ENCODE data around the gene EPB41L2.

EPB41L2 gene

DNA sequence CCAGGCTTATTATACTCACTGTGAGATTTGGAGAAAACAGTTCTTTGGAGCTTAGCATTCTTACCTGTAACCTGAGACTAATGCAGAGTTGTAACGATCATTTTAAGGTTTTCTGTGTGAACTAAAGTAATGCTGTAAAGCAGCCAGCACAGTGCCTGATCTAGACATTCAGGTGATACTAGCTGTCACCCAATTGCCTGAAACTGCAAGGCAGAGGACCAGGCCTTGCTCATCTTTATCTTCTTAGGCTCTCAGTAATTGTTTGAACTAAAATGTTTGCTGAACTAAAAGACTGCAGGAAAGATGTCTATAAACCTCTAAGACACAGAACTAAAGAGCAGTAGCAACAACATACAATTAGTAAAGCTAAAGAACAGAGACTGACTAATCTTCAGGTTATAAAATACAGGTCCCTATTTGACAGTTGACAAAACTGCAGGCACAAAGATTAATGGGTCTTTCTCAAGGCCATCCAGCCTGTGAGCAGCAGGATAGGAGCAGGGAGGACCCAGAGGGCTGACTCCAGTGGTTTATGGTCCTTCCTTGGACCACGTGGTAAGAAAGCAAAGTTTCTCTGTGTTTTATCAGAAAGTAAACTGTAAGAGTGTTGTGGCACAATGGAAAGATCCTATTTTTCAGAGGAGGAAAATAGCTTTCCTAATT lies 204.4 kb downstream of the EPB41L2 start:
- DNase-seq, result no peak

DNA sequence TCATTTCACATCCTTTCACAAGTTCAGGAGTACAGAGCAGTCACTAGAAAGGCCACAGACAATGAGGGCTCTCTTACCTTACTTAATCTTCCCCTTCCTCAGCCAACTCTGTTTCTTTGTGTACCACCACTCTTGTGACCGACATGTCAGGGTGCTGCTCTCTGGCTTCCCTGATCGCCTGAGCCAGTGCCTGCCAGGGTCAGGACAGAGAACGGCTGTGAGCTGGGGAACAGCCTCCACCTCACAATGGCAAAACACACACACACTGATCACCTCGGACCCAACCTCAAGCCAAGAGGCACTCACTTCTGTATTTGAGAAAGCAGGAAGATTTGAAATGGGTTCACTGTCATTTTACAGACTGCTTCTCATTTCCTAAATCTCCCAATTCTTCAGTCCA lies 205.0 kb downstream of the EPB41L2 start:
- no peak for DNase-seq

DNA sequence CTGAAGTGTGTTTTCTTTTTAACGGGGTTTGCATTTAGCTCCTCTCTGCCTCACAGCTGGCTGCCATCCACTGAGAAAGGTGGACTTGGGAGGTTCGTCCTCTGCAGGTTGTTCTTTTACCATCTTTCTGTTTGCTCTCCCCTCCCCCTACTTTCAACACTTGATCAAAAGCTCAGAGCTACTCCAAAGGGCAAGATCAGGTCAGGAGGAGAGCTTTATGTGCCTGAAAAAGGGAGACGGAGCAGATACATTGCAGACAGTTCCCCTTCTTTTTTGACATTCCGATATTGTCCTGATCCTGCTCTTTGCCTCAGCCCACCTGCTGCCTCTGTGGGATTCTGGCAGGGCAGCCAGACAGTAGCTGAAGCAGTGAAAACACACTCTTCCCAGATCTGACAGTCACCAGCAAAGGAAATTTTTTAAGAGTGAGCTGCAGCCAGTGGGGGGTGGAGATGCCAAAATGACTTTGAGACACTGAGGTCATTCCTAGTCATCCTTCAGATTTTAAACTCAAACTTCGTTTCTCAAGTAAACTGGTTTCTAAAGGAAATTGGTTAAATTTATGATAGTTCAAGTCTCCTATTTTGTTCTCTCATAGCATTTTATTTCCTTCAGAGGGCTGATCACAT lies 209.4 kb downstream of the EPB41L2 start:
- no peak for DNase-seq

DNA sequence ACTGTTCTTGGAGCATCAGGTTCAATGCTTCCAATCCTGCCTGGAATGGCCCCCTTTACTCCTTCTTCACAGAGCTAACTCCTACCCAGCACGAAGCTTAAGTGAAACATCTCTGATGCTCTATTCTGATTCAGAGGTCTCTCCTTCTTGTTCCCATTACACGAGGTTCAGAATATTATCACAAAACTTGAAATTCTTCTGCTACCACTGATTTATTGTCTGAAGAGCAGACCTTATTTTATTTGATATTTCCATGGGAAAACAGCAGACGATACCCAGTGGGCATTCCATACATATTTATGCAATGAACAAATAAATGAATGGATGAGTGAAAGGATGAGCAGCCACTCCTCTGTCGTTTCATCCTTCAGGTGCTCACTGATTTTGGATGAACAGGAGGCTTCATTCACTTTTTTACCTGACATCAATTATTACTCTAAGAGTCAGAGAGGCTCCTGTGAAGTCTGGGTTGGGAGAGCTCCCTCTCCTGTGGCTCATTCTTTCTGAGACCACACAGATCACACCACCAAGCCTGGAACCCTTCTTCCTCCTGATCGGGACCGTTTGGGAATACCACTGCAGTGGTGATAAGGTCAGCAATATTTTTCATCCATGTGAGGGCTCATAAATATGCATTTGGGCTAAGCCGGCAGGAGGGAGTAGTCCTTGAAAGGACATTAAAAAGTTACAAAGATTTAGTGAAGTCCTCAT lies 210.0 kb downstream of the EPB41L2 start:
- DNase-seq, result no peak

DNA sequence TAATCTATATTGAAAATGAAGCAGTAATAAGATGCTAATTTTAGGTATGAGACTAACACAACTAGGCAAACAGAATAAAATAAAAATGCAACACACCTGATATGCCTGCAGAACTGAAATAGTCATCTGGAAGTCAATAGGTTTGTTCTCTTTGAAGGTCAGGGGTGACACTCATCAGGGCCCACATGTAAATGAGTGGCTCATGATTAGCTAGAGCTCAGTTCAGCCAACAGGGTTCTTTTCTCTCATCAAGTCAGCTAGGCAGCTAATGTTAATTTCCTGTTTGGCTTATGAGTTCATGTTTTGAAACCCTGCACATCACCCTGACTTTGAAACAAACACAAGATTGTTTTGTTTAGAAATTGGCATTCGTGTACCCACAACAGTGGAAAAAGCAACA lies 212.0 kb downstream of the EPB41L2 start:
- no peak for DNase-seq

DNA sequence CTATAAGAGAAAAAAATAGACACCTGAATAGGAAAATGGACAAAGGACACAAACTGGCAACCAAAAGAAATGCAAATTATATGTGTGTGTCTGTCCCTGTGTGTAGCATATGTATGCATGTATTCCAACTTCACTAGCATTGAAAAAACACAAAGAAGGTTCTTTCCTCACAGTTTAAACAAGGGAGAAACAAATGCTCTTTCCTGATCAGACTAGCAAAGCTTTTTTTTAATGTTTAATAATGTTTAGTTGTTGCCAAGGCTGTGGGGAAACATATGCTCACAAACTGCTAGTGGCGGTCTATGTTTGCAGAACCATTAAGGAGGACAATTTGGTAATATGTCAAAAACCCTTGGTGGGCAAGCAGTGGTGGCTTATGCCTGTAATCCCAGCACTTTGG lies 213.5 kb downstream of the EPB41L2 start:
- no peak for DNase-seq

DNA sequence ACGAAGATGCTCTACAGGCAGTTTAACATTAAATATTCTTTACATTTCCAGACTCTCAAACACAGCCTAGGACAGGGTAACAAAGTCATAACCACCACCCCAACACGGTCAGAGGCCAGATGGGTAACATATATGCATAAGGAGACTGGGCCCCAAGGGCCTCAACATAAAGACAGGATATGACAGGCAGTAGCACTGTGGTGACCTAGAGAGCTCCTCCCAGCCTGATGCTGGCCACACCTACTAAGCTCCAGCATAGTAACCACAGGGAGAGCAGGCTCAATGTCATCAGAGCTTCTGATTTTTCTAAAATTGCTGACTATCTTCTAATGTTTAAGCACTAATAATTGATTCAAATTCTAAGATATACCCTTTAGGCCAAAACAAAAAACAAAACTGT lies 214.1 kb downstream of the EPB41L2 start:
- no peak for DNase-seq

DNA sequence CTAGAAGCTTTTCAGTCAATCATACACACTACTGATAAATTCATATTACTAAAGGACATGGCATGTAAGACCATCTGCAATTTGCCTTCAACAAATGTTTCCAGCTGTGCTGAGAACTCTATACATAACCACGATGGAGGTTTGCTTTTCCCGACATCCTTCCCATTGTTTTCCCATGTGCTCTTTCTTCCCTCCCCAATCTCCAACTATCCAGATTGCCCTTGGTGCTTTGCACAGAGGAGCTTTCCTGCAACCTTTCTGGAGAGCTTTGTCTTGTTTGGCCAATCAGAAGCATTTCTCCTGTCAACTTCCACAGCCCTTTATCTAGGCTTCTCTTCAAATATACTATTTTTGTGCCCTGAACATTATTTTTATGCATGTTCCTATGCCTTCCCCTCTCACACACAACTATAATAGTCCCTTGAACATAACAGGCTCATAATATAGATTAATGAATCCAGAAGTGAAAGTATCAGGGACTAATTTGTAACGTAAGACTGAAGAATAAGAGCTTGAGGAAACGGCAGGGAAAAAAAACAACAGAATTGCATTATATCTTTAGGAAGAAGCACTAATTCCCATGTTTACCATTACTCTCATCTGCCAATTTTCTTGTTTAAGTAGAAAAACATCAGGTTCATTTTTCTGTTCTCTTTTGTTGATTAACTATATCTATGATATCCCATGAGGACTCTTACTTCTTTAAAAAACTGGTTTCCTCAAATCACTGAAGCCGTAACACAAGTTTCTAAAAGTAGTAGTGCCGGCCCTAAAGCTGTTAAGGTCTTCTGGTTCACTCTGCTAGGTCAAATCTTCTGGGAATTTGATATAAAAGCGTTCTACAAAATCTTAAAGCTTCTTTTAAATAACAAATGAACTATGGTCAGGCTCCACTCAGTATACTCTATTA lies 215.8 kb downstream of the EPB41L2 start:
- no peak for DNase-seq

DNA sequence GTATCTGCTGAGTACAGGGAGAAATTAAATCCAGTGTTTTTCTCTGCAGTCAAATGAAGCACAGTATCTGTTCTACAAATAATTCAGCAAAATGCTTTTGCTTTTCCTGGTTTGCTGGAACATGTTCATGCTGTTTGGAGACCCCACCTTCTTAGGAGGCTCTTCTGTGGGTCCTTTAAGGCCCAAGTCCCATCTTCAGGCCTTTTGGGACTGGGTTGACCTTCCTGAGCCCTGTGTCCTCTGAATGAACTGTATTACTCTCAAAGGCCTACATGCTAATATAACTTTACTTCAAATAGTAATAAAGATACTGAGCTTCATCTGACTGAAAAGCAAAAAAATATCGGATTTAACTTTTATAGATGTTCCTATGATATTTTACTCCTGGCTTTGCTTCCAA lies 216.5 kb downstream of the EPB41L2 start:
- no peak for DNase-seq

DNA sequence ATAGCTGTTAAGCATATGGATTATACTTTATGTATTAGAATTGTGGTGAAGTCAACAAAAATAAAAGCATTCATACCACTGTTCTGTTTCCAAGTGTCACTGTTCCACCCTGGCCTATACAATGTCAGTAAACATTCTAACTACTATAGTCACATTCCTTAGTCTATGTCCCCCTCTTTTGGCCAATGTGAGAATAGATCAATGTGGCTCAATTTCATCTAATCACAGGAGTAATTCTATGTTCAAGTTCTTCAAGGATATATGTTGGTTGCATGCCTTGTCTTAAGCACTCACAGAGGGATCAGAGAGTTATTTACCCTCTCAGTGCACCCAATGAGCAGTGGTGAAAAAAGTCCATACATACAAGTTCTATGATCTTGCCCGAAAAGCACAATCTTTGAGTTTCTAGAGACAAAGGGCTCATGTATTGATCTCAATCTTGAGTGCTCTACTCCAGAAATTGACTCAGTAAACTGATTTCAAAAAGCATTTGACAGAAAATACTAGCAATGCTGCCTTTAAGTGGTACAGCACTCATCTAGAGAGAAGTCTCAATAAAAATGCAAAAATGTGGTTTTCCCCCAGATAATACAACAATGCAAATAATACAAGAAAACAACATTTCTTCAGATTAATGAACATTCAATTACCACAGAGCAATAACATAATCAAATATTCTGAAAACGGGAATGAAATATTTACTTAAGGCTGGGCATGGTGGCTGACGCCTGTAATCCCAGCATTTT lies 219.3 kb downstream of the EPB41L2 start:
- no peak for DNase-seq

DNA sequence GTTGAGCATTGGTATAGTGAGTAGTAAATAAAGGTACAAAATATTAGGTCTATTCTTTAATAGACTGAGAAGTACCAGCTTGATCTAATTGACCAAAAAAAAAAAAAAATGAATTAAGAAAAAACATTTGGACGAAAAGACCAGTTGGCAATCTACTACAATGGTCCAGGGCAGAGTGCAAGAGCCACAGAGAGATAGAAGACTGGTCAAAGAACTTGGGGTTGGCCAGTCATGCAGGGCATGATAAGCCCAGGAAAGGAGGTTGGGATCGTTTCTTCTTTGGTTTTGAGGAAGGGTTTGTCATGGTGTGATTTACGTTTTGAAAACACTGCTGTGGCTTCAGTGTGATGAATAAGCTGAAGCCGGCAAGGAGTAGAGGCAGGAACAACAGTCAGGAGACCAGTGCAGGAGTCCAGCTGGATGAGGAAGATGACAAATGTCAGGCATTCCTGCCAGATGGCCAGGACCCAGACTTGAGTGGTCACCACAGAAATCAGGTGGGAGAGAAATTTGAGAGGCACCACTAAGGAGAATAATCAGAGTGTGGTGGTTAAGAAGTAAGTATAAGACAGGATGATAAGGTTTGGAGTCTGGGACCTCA lies 221.8 kb downstream of the EPB41L2 start:
- no peak for DNase-seq

DNA sequence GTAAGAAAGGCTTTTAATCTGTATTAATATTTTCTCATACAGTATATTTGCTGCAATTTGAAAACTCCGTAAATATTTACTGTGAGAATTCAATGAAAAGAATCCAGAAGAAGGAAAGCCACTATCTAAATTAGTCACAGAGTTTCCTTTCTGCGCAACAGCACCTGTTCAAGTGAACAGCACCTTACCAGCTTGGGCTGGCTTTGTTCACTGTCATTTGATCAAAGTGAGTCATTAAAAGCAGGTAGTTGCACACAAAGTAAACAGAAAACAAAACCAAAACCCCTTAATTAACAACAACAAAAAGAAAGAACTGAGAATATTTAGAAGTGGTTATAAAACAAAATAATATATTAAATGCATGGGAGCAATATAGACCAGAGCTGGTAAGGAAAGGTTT lies 223.0 kb downstream of the EPB41L2 start:
- DNase-seq, result no peak

DNA sequence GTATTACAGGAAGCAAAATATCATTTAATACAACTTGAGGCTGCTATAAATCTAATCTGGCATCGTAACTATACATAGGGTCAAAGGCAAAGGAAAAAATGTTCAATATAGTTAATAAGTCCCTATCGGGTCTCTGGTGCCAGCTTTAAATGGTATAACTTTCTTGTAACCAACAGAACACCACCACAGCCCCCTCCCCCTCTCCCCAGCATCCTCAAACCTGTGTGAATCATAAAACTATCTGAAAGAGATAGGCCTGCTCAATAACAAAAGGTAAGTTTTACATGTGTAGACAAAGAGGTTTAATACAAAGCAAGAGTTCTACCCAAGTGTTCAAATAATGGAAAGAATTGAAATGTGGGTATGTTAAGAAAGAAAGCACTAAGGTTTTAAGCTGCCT lies 223.7 kb downstream of the EPB41L2 start:
- no peak for DNase-seq

DNA sequence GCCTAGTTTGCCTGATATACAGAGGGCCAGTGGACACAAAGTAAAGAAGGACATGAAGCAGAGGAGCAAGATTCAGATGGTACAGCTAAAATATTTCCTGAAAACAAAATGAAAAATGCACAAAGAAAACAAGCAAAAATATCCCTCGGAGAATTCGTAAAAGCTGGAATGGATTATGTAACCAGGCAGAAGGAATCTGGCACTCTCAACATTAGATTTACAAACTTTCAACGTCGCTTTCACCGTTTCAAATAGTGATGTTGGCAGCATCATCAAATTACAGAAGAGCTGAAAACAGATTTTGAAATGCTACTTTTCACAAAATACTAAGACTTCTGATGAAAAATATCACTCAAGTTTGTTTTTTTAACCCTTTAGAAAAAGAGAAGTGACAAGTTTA lies 224.1 kb downstream of the EPB41L2 start:
- DNase-seq, result no peak

DNA sequence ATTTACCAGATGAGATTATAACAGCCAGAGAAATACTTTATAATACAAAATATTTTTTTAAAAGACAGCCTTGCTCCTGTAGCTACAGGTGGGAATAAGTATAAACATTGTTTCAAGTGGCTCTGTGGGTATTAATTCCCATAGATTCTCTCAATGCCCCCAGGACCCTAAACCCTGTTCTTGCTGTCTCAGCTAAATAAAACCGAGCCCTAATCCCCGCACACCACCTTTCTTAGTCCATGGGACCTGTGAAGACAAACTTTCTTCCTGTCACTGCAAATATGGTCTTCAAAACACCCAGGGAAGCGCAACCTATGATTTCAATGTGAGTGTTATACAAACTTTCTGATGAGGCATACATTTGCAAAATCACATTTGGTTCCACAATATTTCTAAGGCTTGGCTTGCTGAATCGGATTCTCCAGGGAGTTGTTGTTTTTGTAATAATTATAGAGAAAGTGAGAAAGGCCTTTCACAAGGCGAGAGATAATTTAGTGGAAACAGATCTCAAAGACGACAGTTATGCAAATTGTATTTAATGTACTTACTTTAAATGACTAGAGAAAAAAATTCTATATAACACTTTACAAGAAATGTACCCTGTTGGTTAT lies 224.7 kb downstream of the EPB41L2 start:
- DNase-seq, result no peak

DNA sequence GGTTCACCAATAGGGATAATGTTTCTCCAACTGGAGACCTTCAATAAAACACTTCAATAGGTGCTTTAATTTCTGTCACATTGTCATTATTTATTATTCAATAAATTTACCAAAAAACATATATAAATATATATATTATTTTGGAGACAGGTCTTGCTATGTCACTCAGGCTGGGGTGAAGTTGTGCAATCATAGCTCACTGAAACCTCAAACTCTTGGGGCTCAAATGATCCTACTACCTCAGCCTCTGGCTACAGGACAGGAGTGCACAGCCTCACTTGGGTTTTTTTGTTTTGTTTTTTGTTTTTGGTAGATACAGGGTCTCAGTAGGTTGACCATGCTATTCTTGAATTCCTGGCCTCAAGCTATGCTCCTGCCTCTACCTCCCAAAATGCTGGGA lies 226.0 kb downstream of the EPB41L2 start:
- DNase-seq, result no peak

DNA sequence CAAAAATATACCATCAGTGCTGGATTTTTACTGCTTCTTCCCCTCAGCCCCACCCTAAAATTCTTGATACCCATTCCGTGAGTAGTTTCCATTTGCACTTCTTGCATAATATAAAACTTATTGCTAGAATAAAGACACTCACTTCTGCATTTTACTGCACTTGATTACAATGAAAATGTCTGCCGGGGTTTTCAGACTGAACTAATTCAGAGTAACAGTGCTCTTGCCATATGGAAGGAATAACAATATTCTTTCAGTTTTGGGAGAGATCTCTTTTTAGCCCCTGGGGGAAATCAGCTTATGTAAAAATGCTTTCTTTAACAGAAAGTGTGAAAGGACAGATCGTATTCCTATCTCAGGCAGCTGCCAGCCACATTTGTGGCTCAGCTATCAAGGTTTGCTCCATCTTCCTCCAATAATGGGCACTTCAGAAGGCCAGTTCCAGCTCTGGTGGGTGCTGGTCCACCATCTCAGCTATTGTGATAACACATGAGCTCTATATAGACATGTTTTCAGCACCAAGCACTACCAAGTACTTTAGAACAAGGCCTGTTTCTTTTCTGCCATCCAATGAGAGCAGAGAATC lies 226.9 kb downstream of the EPB41L2 start:
- no peak for DNase-seq

DNA sequence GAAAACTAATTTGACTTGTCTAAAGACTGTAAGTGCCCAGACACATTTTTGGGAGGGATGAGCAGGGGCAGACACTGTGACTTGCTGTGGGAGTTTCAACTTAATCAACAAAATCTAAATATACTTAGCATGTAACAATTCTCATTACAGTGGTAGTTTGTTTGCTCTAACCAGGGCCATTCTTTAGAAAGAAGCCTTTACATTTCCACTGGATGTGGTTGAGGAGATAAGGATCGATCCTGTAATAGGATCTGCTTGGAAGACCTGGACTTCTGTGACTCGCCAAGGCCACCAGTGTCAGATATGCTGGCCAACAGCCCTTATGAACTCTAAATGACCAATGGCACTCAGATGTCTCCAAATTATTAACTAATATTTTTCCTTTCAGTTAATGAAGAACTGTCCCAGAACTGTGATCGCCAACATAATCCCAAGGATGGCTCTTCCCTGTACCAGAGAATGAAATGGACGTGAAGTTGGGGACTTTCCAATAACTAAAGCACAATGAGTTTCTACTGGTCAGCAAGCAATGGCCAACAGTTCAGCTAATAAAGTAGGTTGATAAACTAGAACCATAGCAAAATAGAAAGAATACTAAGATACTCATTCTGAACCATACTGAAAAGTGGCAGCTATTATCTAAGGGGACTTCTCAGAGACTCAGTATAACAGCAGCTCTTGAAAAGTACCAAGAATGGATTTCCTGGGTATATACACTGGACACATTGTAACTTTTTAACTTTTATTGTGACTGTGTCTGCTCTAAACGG lies 228.4 kb downstream of the EPB41L2 start:
- DNase-seq, result no peak

DNA sequence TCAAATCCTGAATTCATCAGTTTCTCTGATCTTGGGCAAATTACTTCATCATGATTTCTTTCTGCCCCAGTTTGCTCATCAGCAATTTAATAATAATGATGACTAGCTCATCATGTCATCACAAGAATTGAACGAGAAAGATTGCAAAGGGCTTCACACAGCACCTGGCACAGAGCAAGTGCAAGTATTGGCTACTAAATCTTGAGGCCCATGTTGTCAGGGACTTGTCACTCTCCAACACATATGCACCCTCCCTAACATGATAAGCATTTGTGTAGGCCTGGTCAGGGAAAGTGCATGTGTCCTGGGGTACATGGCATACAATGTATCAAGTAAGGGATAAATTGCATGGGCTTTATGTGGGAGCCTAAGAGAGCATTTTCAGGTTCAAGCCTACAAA lies 229.5 kb downstream of the EPB41L2 start:
- no peak for DNase-seq

DNA sequence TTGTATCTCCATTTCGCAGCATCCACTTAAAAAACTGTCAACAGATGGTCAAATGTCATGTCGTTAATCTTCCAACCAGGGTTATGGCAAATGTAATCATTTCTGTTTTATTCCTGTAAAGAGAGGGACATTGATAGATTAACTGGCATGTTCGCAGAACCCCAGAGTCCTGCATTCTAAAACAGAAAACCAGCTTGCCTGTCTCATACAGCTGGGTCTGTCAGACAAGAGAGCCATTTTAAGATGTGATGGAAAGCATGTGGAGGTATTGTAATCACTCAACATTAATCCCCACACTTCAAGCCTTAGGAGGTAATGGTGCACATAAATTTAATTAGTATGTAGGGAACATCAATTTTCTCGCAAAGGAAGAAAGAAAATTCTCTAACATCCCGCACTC lies 231.4 kb downstream of the EPB41L2 start:
- DNase-seq, result no peak

Data from DMS79 treated with DMSO at 0.1 percent for 48 hours (cell line).